Measurements from ENCODE around the gene ZNF346.
A peak's percentile ranks its signal among the peaks of the same experiment; 100 is the strongest.

ZNF346 gene

DNA sequence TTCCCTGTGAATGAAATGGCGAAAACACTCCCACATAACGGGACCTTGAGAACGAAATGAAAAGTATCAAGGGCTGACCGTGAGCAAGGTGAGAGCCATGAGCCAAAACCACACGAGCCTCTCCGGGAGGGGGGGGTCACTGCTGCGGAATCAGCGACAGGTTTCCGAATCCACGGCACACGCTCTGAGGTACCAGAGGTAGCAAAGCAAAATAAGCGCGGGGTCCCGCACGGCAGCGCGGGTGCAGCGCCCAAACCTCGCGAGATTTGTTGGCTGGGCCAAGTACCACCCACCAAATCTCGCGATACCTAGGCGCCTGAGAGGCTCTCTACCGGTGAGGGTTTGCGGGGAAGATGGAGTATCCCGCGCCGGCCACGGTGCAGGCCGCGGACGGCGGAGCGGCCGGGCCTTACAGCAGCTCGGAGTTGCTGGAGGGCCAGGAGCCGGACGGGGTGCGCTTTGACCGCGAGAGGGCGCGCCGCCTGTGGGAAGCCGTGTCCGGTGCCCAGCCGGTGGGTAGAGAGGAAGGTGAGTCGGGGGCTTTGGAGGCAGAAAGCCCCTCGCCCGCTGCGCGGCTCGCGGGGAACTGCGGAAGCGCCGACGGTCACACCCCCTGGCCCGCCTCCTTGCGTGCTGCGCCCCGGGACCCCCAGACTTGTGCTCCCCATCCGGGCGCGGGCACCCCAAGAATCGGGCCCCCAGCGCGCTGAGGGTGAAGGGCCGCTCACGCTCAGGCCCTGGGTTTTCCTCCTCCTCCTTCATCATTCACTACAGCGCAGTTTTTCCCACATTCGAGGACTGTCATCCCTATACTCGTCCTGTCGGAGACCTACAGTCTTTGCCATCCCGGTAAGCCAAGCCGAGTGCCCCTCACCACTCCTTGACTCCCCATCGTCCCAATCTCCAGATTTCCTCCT, at the start of gene ZNF346 (continued):
- TF ChIP-seq ZNF670 (tag by site-specific recombination; IDR thresholded peaks at IDR 0.05; ENCODE audit: low read depth) = no peak
- peak; percentile 38; the same call in 1 of the 2 replicates for TF ChIP-seq ZNF610 (tag by site-specific recombination; IDR thresholded peaks at IDR 0.05; ENCODE audit: borderline replicate concordance)
- TF ChIP-seq ZNF292 (tag by site-specific recombination; IDR thresholded peaks at IDR 0.05; ENCODE audit: borderline replicate concordance, low read depth) = 0 out of 2 replicates have a peak, but pooled peaks have one; percentile 26
- no peak for TF ChIP-seq ZNF473 (tag by site-specific recombination; IDR thresholded peaks at IDR 0.05)
- TF ChIP-seq ZNF416 (tag by site-specific recombination; IDR thresholded peaks at IDR 0.05) = no peak
- TF ChIP-seq ZFHX2 (tag by site-specific recombination; conservative IDR thresholded peaks at IDR 0.05) = peak; percentile 4; the same call in 1 of the 2 replicates
- TF ChIP-seq ZNF571 (tag by site-specific recombination; IDR thresholded peaks at IDR 0.05) = no peak
- TF ChIP-seq SETDB1 (IDR thresholded peaks at IDR 0.05; ENCODE audit: insufficient read length, low read length) = no peak
- peak; percentile 33; the same call in 1 of the 2 replicates for TF ChIP-seq SP2 (tag by site-specific recombination; IDR thresholded peaks at IDR 0.05)
- TF ChIP-seq KLF16 (tag by site-specific recombination; IDR thresholded peaks at IDR 0.05) = peak; percentile 48; the same call in 1 of the 2 replicates
- TF ChIP-seq KLF10 (tag by site-specific recombination; IDR thresholded peaks at IDR 0.05) = 0 out of 2 replicates have a peak, but pooled peaks have one; percentile 25
- peak; percentile 27; the same call in 1 of the 2 replicates for TF ChIP-seq GLIS1 (tag by site-specific recombination; IDR thresholded peaks at IDR 0.05)
- TF ChIP-seq REPIN1 (tag by site-specific recombination; IDR thresholded peaks at IDR 0.05; ENCODE audit: low read depth) = no peak
- no peak; the same call in 1 of the 2 replicates for TF ChIP-seq MYNN (tag by site-specific recombination; IDR thresholded peaks at IDR 0.05; ENCODE audit: borderline replicate concordance)
- no peak for TF ChIP-seq ZNF704 (tag by site-specific recombination; IDR thresholded peaks at IDR 0.05)
- no peak for TF ChIP-seq KLF7 (tag by site-specific recombination; IDR thresholded peaks at IDR 0.05; ENCODE audit: borderline replicate concordance)
- TF ChIP-seq BCL11A (tag by site-specific recombination; IDR thresholded peaks at IDR 0.05; ENCODE audit: low read depth) = no peak
- TF ChIP-seq ZNF664 (tag by site-specific recombination; IDR thresholded peaks at IDR 0.05) = no peak
- TF ChIP-seq ZNF248 (tag by site-specific recombination; IDR thresholded peaks at IDR 0.05) = no peak
- TF ChIP-seq GLIS2 (tag by site-specific recombination; IDR thresholded peaks at IDR 0.05) = peak; percentile 69; the same call in 1 of the 2 replicates
- peak; percentile 49; the same call in 1 of the 2 replicates for TF ChIP-seq ZIC2 (tag by site-specific recombination; IDR thresholded peaks at IDR 0.05)
- no peak for TF ChIP-seq ZNF596 (tag by site-specific recombination; IDR thresholded peaks at IDR 0.05)
- no peak for TF ChIP-seq ZNF830 (tag by site-specific recombination; IDR thresholded peaks at IDR 0.05; ENCODE audit: low read depth)
- no peak for TF ChIP-seq ZNF433 (tag by site-specific recombination; IDR thresholded peaks at IDR 0.05; ENCODE audit: low read depth)
- peak; percentile 95 for TF ChIP-seq YY1 (tag by site-specific recombination; IDR thresholded peaks at IDR 0.05)
- TF ChIP-seq, protein P1, sequence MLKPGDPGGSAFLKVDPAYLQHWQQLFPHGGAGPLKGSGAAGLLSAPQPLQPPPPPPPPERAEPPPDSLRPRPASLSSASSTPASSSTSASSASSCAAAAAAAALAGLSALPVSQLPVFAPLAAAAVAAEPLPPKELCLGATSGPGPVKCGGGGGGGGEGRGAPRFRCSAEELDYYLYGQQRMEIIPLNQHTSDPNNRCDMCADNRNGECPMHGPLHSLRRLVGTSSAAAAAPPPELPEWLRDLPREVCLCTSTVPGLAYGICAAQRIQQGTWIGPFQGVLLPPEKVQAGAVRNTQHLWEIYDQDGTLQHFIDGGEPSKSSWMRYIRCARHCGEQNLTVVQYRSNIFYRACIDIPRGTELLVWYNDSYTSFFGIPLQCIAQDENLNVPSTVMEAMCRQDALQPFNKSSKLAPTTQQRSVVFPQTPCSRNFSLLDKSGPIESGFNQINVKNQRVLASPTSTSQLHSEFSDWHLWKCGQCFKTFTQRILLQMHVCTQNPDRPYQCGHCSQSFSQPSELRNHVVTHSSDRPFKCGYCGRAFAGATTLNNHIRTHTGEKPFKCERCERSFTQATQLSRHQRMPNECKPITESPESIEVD (tag by site-specific recombination; IDR thresholded peaks at IDR 0.05) = no peak
- no peak for TF ChIP-seq ATF2 (tag by site-specific recombination; IDR thresholded peaks at IDR 0.05; ENCODE audit: low read depth)
- 0 out of 2 replicates have a peak, but pooled peaks have one; percentile 5 for TF ChIP-seq FEZF1 (tag by site-specific recombination; IDR thresholded peaks at IDR 0.05)
- no peak for TF ChIP-seq MZF1 (tag by site-specific recombination; IDR thresholded peaks at IDR 0.05; ENCODE audit: borderline replicate concordance)
- no peak for TF ChIP-seq ZNF133 (tag by site-specific recombination; IDR thresholded peaks at IDR 0.05)
- 0 out of 2 replicates have a peak, but pooled peaks have one; percentile 19 for TF ChIP-seq ZNF18 (tag by site-specific recombination; IDR thresholded peaks at IDR 0.05)
- TF ChIP-seq ZNF792 (tag by site-specific recombination; IDR thresholded peaks at IDR 0.05) = no peak
- TF ChIP-seq ZFP69B (tag by site-specific recombination; IDR thresholded peaks at IDR 0.05) = peak; percentile 44
- TF ChIP-seq ZNF23 (tag by site-specific recombination; IDR thresholded peaks at IDR 0.05; ENCODE audit: borderline replicate concordance) = no peak

All from HEK293 (cell line).